Stimulated activated CD4-positive, alpha-beta T cell treated with anti-CD3 and anti-CD28 coated beads, Interleukin-4, amount 100 ng/mL, for 48 hours (primary cell): ENCODE results near the gene COPE.
"Not testable (repeated sequence)": the region's sequence is repeated elsewhere in the genome, so short reads cannot be mapped to it uniquely, and the experiment has no call there.

Experiments used
- DNase-seq, 2 donors: peaks; one replicate each; pipeline ENCODE4 v3.0.0-alpha.2; 2020; ENCODE audit warnings: low read depth in 2 of 2

The COPE gene

GRCh38 chr19:18940769-18941627 lies 21.8 kb upstream of the COPE start, which contains the start of gene HOMER3:
Gene HOMER3, minus strand, starts transcription at chr19:18941217. Its CDS starts 2,235 bp downstream, at chr19:18938982.
- DNase-seq, result peak; percentile 64 to 77

GRCh38 chr19:18939922-18940768 lies 21.0 kb upstream of the COPE start:
- DNase-seq, result no peak

GRCh38 chr19:18939163-18939562 lies 20.0 kb upstream of the COPE start:
- no peak for DNase-seq

GRCh38 chr19:18933297-18933696 lies 14.1 kb upstream of the COPE start:
- DNase-seq, result no peak

GRCh38 chr19:18932216-18932841 lies 13.1 kb upstream of the COPE start:
- DNase-seq, result peak; percentile 87 to 95

GRCh38 chr19:18931316-18932162 lies 12.4 kb upstream of the COPE start:
- DNase-seq, result no peak

GRCh38 chr19:18929311-18929710 lies 10.1 kb upstream of the COPE start:
- no peak for DNase-seq

- no peak for DNase-seq
Observed at GRCh38 chr19:18928018-18928805, 9.0 kb upstream of the COPE start.

- no peak for DNase-seq
Observed at GRCh38 chr19:18924684-18925213, 5.6 kb upstream of the COPE start.

GRCh38 chr19:18922228-18922985 lies 3.2 kb upstream of the COPE start:
- DNase-seq, result no peak

- DNase-seq, result no peak
Observed at GRCh38 chr19:18921593-18921992, 2.4 kb upstream of the COPE start.

GRCh38 chr19:18920400-18920799 lies 1.2 kb upstream of the COPE start:
- no peak for DNase-seq

GRCh38 chr19:18919900-18920214 lies 670 bp upstream of the COPE start:
- DNase-seq, result no peak

- DNase-seq, result not testable (repeated sequence)
Observed at GRCh38 chr19:18917593-18917992, 1.6 kb downstream of the COPE start.

- DNase-seq, result peak in 1 of 2 donors; percentile 34
Observed at GRCh38 chr19:18915639-18916038, 3.5 kb downstream of the COPE start.

GRCh38 chr19:18913466-18913865 lies 5.7 kb downstream of the COPE start:
- DNase-seq, result no peak

- DNase-seq, result no peak
Observed at GRCh38 chr19:18912933-18913332, 6.3 kb downstream of the COPE start.

- no peak for DNase-seq
Observed at GRCh38 chr19:18910801-18911436, 8.3 kb downstream of the COPE start.

GRCh38 chr19:18910010-18910409 lies 9.2 kb downstream of the COPE start:
- DNase-seq, result no peak
